ENCODE results near the gene FGF9. TPM values are rescaled to one million over a fixed set of nuclear protein-coding genes. Genes with fewer than 3 reads are reported as not detected.

Gene FGF9
- under 1 TPM in 1 of 2 experiments, not detected in 1; 0.19 TPM for total RNA-seq

- Mint-ChIP-seq H3K4me3 (peak within 1 kb of the TSS; percentile 76), H3K27ac (peak within 1 kb of the TSS; percentile 53), H3K9me3 (ENCODE audit: low read depth) (no peaks in the 10 kb centered on the region), H3K4me1 (peaks cover 45% of the 10 kb centered on the region), H3K36me3 (ENCODE audit: low read depth) (no peaks in the 10 kb centered on the region), H3K27me3 (peaks cover 43% of the 10 kb centered on the region)
- CTCF ChIA-PET: interaction anchor here (1.0 to 2.0 kb wide), 2 partner anchors 10 to 33 kb away, joined by 3 to 5 read pairs; no protein-coding TSS in a partner anchor
- intact Hi-C loops (cut with DNase I, micrococcal nuclease): loop anchor here (1.0 to 10.0 kb wide), 10 partner anchors 16 to 1904 kb away; partner anchors contain the start of genes CRYL1 (in 1 of the 2), IL17D (in 1 of the 2), MICU2 (in 1 of the 2) and TNFRSF19 (in 1 of the 2)
- DNase-seq (peak; percentile 88), ATAC-seq (peak; percentile 78)
- POLR2A ChIA-PET: no interaction called here
Observed at GRCh38 chr13:21670883-21671619, at the start of gene FGF9. Gene FGF9 (plus strand): TSS chr13:21671073. CDS start chr13:21671913, 840 bp downstream.

DNA sequence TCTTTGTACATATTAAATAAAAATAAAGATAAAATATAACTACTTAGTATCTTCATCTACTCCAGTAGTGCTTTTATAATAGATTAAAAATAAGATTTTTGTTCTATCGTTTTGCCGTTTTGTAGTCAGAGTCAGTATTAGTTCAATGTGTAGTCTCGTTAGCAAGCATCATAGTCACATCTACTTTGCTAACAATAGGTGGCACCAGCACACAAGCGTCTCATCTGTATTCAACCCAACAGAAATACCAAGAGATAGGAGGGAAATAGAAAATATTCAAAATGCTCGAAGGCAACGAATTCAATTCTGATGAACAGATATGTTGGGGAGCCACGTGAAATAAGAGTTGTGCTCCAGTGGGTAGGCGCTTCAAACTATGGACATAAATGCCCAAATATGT is 45.5 kb upstream of the FGF9 start:
- ATAC-seq: no peak
- peaks cover 2% of the 10 kb centered on the region for H3K4me1 Mint-ChIP-seq
- peak; percentile 25 for DNase-seq
- CTCF ChIA-PET: interaction anchor here (0.7 to 1.8 kb wide), 3 partner anchors 10 to 20 kb away, joined by 3 to 6 read pairs (median 3); no protein-coding TSS in a partner anchor
- no peak overlapping the region for H3K4me3 Mint-ChIP-seq
- peaks cover 9% of the 10 kb centered on the region for H3K27me3 Mint-ChIP-seq
- POLR2A ChIA-PET: no interaction called here
- no peaks in the 10 kb centered on the region for H3K9me3 Mint-ChIP-seq (ENCODE audit: low read depth)
- intact Hi-C loops (cut with DNase I, micrococcal nuclease): loop anchor here in 1 of 2 experiments (1.0 kb wide), 1 partner anchor 1132 kb away; no protein-coding TSS in a partner anchor
- H3K27ac Mint-ChIP-seq: no peak overlapping the region
- no peaks in the 10 kb centered on the region for H3K36me3 Mint-ChIP-seq (ENCODE audit: low read depth)

DNA sequence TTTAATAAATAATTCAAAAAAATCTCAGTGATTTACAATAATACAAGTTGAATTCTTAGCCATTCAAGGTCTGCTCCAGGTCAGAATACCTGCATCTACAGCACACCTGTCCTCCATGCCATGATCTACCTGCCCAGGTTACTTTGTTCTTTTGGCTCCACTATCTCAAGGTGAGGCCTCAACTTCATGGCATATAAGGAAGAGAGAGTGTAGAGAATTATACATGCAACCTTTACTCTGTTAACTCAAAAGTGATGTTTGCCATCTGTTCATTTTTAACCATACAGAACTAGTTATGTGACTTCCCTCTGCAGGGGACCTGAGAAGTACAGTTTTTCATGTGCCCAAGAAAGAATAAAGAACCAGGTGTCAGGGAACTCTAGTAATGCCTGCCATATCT is 38.7 kb upstream of the FGF9 start:
- DNase-seq (no peak), ATAC-seq (no peak)
- POLR2A ChIA-PET: no interaction called here
- CTCF ChIA-PET: no interaction called here
- H3K27ac Mint-ChIP-seq: no peak overlapping the region
- H3K4me1 Mint-ChIP-seq: no peaks in the 10 kb centered on the region
- peaks cover 6% of the 10 kb centered on the region for H3K9me3 Mint-ChIP-seq (ENCODE audit: low read depth)
- H3K36me3 Mint-ChIP-seq (ENCODE audit: low read depth): peaks cover 3% of the 10 kb centered on the region
- H3K4me3 Mint-ChIP-seq: no peak overlapping the region
- intact Hi-C loops (cut with DNase I, micrococcal nuclease): no loop called here
- H3K27me3 Mint-ChIP-seq: peaks cover 5% of the 10 kb centered on the region

- H3K27ac Mint-ChIP-seq: no peak overlapping the region
- CTCF ChIA-PET: interaction anchor here (0.6 to 2.0 kb wide), 9 partner anchors 14 to 183 kb away, joined by 3 to 6 read pairs (median 4); no protein-coding TSS in a partner anchor
- intact Hi-C loops (cut with DNase I, micrococcal nuclease): loop anchor here in 1 of 2 experiments (5.0 kb wide), 1 partner anchor 1161 kb away; no protein-coding TSS in a partner anchor
Observed at GRCh38 chr13:21636656-21637055, 34.2 kb upstream of the FGF9 start.

GRCh38 chr13:21637296-21637695 is 33.6 kb upstream of the FGF9 start:
- peak; percentile 55 for ATAC-seq
- H3K4me1 Mint-ChIP-seq: no peaks in the 10 kb centered on the region
- intact Hi-C loops (cut with DNase I, micrococcal nuclease): loop anchor here in 1 of 2 experiments (5.0 kb wide), 1 partner anchor 1160 kb away; no protein-coding TSS in a partner anchor
- peaks cover 2% of the 10 kb centered on the region for H3K27me3 Mint-ChIP-seq
- DNase-seq: peak; percentile 55
- ChIA-PET POLR2A (no interaction called here), CTCF (interaction anchor here (0.7 to 2.3 kb wide), 16 partner anchors 11 to 1159 kb away, joined by 3 to 17 read pairs (median 4); no protein-coding TSS in a partner anchor)
- no peaks in the 10 kb centered on the region for H3K9me3 Mint-ChIP-seq (ENCODE audit: low read depth)
- H3K36me3 Mint-ChIP-seq (ENCODE audit: low read depth): no peaks in the 10 kb centered on the region
- no peak overlapping the region for H3K27ac Mint-ChIP-seq
- no peak overlapping the region for H3K4me3 Mint-ChIP-seq

More at GRCh38 chr13:21636656-21637055, 34.2 kb upstream of the FGF9 start:
- Mint-ChIP-seq H3K36me3 (ENCODE audit: low read depth) (no peaks in the 10 kb centered on the region), H3K9me3 (ENCODE audit: low read depth) (peaks cover 2% of the 10 kb centered on the region), H3K4me3 (no peak overlapping the region), H3K27me3 (peaks cover 2% of the 10 kb centered on the region), H3K4me1 (no peaks in the 10 kb centered on the region)
- ATAC-seq (no peak), DNase-seq (no peak)
- POLR2A ChIA-PET: no interaction called here

GRCh38 chr13:21638319-21639282 is 32.3 kb upstream of the FGF9 start:
- H3K4me1 Mint-ChIP-seq: no peaks in the 10 kb centered on the region
- no peak overlapping the region for H3K4me3 Mint-ChIP-seq
- H3K27ac Mint-ChIP-seq: no peak overlapping the region
- no peaks in the 10 kb centered on the region for H3K36me3 Mint-ChIP-seq (ENCODE audit: low read depth)
- ChIA-PET CTCF (interaction anchor here (0.5 to 2.3 kb wide), 29 partner anchors 9 to 1157 kb away, joined by 3 to 17 read pairs (median 4); partner anchors contain the start of gene FGF9), POLR2A (no interaction called here)
- peaks cover 2% of the 10 kb centered on the region for H3K27me3 Mint-ChIP-seq
- H3K9me3 Mint-ChIP-seq (ENCODE audit: low read depth): no peaks in the 10 kb centered on the region
- DNase-seq (peak; percentile 39), ATAC-seq (no peak)
- intact Hi-C loops (cut with DNase I, micrococcal nuclease): loop anchor here (1.0 to 5.0 kb wide), 3 partner anchors 640 to 1159 kb away; no protein-coding TSS in a partner anchor

DNA sequence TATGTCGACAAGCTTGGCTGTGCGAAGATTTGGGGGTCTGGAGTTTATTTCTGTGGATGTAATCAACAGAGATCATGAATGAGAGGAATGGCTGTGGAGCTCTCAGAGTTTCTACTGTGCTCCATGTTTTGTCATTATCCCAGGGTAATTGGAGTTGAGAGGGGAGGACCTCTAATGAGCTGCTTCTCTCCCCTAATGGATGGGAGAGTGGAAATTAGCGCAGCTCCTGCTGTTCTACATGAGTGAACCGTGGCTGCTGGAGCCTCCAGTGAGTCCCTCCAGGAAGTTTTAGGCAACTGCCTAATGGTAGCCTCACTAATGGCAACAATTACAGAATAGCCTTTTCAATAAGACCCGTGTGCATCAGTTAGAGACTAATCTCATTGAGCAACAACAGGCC is 31.3 kb upstream of the FGF9 start:
- Mint-ChIP-seq H3K27ac (no peak overlapping the region), H3K4me3 (no peak overlapping the region), H3K27me3 (peaks cover 2% of the 10 kb centered on the region), H3K36me3 (ENCODE audit: low read depth) (no peaks in the 10 kb centered on the region), H3K4me1 (no peaks in the 10 kb centered on the region), H3K9me3 (ENCODE audit: low read depth) (no peaks in the 10 kb centered on the region)
- DNase-seq (no peak), ATAC-seq (no peak)
- ChIA-PET CTCF (interaction anchor here (0.8 to 2.3 kb wide), 3 partner anchors 16 to 61 kb away, joined by 3 to 5 read pairs (median 4); no protein-coding TSS in a partner anchor), POLR2A (no interaction called here)
- intact Hi-C loops (cut with DNase I, micrococcal nuclease): loop anchor here (2.0 to 5.0 kb wide), 2 partner anchors 639 to 1158 kb away; no protein-coding TSS in a partner anchor

DNA sequence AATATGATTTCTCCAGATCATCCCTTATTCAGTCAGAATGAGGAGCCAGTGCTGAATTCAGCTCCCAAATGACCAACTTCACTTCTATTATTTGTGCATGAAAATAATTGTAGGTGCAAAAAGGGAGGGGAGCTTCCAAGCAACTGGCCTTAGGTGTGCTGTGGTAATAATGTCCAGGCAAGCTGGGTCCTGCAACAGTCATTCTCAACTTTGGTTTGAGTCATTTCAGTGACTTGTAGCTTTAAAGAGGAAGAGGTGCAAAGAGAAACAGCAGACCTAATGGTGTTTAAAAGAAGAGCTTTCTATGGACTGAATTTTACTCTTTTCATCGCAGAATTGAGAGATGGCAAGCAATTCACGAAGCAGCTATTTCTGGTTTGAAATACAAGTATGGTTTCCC is 29.2 kb upstream of the FGF9 start:
- no peaks in the 10 kb centered on the region for H3K36me3 Mint-ChIP-seq (ENCODE audit: low read depth)
- H3K27ac Mint-ChIP-seq: no peak overlapping the region
- DNase-seq (no peak), ATAC-seq (no peak)
- no peaks in the 10 kb centered on the region for H3K9me3 Mint-ChIP-seq (ENCODE audit: low read depth)
- intact Hi-C loops (cut with DNase I, micrococcal nuclease): no loop called here
- H3K4me1 Mint-ChIP-seq: no peaks in the 10 kb centered on the region
- POLR2A ChIA-PET: no interaction called here
- H3K27me3 Mint-ChIP-seq: no peaks in the 10 kb centered on the region
- no peak overlapping the region for H3K4me3 Mint-ChIP-seq
- CTCF ChIA-PET: no interaction called here

- Mint-ChIP-seq H3K36me3 (ENCODE audit: low read depth) (no peaks in the 10 kb centered on the region), H3K27me3 (peaks cover 30% of the 10 kb centered on the region), H3K4me1 (no peaks in the 10 kb centered on the region), H3K27ac (no peak overlapping the region), H3K4me3 (no peak overlapping the region), H3K9me3 (ENCODE audit: low read depth) (peaks cover 8% of the 10 kb centered on the region)
- ChIA-PET POLR2A (interaction anchor here (0.6 kb wide), 1 partner anchor 41 kb away, joined by 3 read pairs; no protein-coding TSS in a partner anchor), CTCF (interaction anchor here (1.5 kb wide), 1 partner anchor 20 kb away, joined by 4 read pairs; no protein-coding TSS in a partner anchor)
- intact Hi-C loops (cut with DNase I, micrococcal nuclease): no loop called here
- no peak for DNase-seq
- peak; percentile 51 for ATAC-seq
Observed at GRCh38 chr13:21657538-21657937, 13.3 kb upstream of the FGF9 start.

- intact Hi-C loops (cut with DNase I, micrococcal nuclease): no loop called here
- no peak overlapping the region for H3K27ac Mint-ChIP-seq
- H3K9me3 Mint-ChIP-seq (ENCODE audit: low read depth): peaks cover 8% of the 10 kb centered on the region
- no peaks in the 10 kb centered on the region for H3K36me3 Mint-ChIP-seq (ENCODE audit: low read depth)
- ChIA-PET POLR2A (no interaction called here), CTCF (interaction anchor here (0.6 to 1.3 kb wide), 2 partner anchors 20 to 101 kb away, joined by 3 to 4 read pairs; no protein-coding TSS in a partner anchor)
- ATAC-seq (no peak), DNase-seq (no peak)
- peaks cover 30% of the 10 kb centered on the region for H3K27me3 Mint-ChIP-seq
- no peaks in the 10 kb centered on the region for H3K4me1 Mint-ChIP-seq
- H3K4me3 Mint-ChIP-seq: no peak overlapping the region
Observed at GRCh38 chr13:21659087-21659486, 11.8 kb upstream of the FGF9 start.

Measured in activated CD4-positive, alpha-beta T cell treated with anti-CD3 and anti-CD28 coated beads for 36 hours (primary cell).